GM18520 (cell line): ENCODE results near the gene SUSD2.
"Not testable (repeated sequence)": the region's sequence is repeated elsewhere in the genome, so short reads cannot be mapped to it uniquely, and the experiment has no call there.

Source experiments
- ATAC-seq: cut with Tn5 transposase; IDR thresholded peaks from one replicate; pipeline ENCODE4 v1.9.1; 2021; ENCODE audit not compliant: unreplicated experiment

SUSD2 gene

GRCh38 chr22:24210409-24210808 is 29.1 kb downstream of the SUSD2 start:
- ATAC-seq = not testable (repeated sequence)

DNA sequence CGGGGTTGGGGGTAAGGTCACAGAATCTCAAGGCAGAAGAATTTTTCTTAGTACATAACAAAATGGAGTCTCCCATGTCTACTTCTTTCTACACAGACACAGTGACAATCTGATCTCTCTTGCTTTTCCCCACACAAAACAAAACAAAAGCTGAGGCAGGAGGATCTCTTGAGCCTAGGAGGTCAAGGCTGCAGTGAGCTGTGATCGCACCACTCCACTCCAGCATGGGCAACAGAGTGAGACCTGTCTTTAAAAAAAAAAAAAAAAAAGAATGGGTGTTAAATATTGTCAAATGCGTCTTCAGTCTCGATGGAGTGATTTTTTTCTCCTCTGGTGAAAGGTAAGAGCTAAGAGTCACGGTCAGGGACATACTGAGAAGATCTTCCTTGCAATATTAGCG is 30.4 kb downstream of the SUSD2 start:
- not testable (repeated sequence) for ATAC-seq

DNA sequence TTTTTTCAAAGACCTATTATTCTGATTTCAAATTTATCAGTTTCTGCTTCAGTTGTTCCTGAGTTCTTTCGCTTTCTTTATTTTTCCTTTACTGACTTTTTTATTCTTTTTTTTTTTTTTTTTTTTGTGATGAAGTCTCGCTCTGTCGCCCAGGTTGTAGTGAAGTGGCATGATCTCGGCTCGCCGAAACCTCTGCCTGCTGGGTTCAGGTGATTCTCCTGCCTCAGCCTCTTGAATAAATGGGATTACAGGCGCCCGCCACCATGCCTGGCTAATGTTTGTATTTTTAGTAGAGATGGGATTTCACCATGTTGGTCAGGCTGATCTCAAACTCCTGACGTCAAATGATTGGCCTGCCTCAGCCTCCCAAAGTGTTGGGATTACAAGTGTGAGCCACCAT is 31.8 kb downstream of the SUSD2 start:
- not testable (repeated sequence) for ATAC-seq

DNA sequence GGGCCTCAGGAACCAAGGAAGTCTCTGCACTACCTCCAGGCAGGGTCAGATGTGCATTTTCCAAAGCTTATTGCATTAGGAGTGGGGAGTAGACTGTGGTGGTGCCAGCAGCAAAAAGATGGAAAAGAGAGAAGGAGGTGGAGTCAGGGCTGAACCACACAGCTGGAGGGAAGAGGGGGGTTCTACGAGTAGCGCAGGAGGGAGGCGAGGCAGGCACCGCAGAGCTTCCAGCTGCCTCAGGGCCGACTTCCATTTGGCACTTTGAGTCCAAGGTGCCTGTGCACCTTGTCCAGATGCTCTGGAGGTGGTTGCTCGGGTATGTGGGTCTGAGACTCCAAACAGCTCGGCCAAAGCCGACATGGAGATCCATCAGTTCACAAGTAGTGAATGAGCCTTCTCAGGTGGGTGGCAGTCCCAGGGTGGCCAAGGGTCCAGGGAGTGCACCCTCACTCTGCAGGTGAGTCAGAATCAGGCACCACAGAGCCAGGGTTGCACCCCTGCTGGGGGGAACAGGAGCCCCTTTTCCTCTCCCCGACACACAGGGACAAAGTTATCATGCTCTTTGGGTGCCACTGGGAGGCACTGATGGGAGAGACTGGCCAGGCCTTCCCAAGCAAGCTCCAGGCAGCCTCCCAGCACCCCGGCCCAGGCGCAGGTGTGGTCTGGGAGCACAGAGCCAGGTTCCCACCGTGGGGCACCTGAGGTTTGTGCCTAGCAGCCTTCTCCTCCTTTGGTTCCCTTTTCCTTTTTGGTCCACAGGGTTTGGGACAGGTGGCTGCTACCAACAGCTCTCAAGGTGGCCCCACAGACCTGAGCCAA is 33.4 kb downstream of the SUSD2 start:
- no peak for ATAC-seq

DNA sequence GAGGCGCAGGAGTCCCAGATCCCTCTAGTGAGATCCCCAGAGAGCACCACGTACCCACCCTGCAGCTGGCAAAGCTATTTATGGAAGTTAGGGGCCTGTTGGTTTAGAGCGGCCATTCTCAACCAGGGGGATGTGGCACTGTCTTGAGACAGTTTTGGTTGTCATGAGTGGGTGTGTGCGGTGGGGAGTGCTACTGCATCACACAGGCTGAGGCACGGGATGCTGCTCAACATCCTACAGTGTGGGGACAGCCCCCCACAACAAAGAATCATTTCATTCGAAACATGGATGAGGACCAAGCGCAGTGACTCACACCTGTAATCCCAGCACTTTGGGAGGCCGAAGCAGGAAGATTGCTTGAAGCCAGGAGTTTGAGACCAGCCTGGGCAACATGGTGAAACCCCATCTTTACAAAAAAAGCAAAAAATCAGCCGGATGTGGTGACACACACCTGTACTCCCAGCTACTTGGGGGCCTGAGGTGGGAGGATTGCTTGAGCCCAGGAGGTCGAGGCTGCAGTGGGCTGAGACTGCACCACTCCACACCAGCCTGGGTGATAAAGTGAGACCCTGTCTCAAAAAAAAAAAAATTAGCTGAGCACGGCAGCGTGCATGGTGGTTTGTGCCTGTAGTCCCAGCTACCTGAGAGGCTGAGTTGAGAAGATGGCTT is 35.4 kb downstream of the SUSD2 start:
- no peak for ATAC-seq

GRCh38 chr22:24217384-24217783 is 36.1 kb downstream of the SUSD2 start:
- no peak for ATAC-seq

DNA sequence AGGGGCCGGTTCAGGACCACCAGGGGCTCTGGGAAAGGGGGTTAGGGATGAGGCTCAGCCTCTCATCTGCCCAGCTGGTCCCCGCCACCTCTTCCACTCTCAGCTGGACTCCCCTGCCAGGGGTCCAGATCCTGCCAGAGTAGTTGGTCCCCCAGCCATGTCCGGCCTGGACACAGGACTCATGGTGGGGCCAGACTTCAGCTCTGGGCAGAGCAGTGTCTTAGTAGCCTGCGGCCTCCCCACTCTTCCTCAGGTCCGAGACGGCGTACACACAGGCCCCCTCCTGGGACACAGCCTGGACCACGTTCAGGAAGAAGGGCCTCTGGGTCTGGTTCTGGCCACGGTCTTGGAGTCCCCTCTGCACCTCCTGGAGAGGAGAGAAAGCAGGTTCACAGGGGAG is 38.5 kb downstream of the SUSD2 start:
- ATAC-seq = no peak

DNA sequence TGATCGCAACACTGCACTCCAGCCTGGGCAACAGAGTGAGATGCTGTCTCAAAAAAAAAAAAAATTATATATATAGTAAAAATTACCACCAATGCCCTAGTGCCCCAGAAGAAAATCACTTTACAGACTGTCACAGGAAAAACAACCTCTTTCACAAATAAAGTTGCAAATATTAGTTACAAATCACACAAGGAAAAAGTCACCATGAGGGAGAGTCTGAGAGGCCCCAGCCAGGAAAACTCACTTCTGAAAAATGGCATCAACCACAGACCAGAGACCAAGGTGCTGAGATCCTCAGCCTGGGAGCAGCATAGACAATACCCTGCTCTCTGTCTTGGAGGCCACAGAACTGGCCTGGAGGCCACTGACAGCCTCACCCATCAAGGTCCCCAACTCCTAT is 43.2 kb downstream of the SUSD2 start:
- no peak for ATAC-seq

DNA sequence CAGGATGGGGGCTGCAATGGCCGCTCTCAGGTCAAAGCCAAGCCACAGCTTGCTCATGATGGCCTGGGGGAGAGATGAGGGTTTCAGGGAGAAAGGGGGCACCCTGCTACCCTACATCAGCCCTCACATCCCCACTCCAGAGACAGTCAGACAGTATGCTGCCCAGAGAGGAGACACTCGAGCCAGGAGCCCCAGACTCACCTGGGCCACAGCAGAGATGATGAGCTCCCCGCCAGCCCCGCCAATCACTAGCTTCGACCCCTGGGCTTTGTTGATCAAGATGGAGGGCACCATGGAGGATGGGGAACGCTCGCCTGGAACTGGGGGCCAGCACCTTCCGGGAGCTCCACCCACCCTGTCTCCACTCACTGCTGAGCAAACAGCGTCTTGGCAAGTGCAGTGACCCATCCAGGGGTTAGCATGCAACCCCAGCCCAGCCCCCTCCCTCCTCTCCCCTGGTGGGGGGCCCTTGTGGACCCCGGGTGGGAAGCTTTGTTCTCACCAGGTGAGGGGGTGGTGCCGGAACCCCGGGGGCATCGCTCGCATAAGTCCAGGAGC is 43.8 kb downstream of the SUSD2 start:
- no peak for ATAC-seq

DNA sequence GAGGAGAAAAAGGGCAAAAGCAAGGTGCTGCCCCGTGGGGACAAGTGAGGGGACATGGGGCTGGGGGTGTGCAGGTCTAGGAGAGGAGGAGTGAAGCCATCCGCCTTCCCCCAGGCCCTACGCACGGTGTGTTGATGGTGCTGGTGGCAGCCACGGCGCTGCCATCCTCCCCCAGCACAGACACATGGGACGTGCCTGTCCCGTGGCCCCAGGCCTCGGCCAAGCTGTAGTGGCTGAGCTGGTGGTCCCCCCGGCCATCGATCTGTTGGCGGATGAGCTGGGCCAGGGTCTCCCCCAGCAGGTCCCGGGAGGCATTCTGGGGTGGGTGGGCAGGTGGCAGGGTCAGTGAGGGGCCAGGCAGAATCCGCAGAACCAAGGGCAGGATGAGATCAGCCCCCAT is 44.7 kb downstream of the SUSD2 start:
- no peak for ATAC-seq

DNA sequence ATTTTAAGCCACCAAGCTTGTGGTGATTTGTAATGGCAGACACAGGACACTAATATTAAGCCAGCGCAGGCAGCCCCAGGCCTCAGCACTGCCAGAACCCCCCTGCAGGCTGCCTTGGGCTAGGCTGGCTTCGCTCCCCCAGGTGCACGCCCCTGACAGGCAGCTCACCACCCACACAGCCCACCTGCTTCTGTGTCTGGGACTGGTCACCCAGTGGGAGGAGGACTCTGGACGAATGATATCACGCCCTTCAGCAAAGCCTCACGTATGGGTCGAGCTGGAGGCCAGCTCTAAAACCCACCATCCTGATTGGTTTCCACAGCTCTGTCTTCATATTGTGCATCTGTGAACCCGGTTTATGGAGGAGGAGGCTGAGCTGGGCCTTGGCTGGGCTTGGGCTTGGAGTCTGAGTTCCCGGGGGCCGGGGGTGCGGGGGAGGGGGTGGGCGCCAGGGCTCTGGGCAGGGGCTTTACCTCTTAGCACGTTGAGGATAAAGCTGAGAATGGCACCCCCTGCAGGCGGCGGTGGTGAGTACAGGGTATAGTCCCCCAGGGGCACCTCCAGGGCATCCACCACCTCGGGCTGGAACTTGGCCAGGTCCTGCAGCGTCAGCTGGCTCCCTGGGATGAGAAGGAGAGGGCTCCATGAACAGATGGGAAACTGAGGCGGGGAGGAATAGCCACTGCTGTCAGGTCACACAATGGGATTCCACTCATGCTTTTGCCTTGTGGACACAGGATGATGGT is 49.8 kb downstream of the SUSD2 start:
- no peak for ATAC-seq

DNA sequence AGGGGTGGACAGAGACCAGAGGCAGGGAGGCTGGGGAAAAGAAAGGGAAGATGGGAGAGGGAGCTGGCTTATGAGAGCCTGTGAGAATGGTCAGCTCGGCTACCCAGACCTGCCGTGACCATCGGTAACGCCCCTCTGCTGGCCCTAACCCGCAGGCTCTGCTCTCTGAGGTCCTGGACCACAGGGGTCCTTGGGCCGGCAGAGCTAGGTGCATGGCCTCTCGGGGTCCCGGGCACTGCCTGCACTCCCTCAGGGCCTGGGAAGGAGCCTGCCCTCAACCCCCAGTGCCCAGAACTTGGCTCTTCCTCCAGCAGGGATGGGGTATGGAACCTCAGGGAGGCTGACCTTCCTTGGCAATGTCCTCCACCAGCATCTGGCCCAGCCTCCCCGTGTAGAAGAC is 50.4 kb downstream of the SUSD2 start:
- no peak for ATAC-seq

- no peak for ATAC-seq
These were observed 50.8 kb downstream of the SUSD2 start for GRCh38 chr22:24232124-24232523.

GRCh38 chr22:24232725-24233124 is 51.4 kb downstream of the SUSD2 start:
- ATAC-seq = no peak

DNA sequence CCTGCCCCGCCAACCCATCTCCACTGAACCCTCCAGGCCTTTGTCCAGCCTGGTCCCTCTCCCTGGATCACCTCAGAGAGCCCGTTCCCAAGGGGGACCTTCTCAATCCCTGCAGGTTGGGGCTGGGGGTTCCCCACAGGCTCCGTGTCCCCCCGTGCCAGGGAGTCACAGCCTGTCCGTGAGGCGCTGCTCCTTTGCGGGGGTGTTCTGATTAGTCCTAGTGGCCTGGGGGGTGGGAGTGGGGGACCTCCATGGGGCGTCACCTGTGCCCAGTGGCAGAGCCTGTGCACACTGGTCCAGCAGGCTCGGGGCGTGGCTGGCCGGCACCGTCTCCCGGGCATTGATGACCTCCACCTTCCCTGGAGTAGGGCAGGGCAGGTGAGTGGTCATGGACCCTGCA is 51.9 kb downstream of the SUSD2 start:
- no peak for ATAC-seq

DNA sequence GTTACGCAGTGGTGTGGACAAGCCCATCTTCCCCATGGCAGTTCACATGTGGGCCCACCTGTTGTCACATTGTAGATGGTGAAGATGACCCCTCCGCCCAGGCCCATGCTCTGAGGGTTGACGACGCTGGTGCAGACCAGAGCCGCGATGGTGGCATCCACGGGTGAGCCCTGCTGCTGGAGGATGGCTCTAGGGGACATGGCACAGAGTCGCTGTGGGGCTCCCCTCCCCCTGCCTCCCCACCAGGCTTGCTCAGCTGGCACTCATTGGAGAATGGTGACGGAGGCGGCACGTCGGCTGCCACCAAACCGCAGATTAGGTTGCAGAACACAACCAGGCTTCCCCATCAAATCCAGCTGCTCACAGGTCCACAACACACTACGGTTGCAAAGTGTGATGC is 52.5 kb downstream of the SUSD2 start:
- ATAC-seq = no peak

DNA sequence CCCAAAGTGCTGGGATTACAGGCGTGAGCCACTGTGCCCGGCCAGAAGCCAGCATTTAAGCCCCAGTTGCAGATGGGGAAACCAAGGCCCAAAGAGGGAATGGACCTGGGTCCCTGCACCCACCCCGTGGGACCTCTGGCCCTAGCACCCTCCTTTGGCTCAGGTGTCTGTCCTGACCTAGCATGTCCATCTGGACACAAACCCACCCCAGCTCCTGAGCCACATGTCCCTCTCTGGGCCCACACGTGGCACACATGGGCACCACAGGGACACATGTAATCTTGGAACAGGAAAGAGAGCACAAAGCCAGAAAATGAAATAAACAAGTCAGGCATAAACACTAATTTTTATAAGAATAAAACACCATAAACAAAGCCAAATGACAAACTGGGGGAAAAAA is 54.0 kb downstream of the SUSD2 start:
- ATAC-seq = no peak

- ATAC-seq = no peak
These were observed 55.4 kb downstream of the SUSD2 start for GRCh38 chr22:24236656-24237055.

DNA sequence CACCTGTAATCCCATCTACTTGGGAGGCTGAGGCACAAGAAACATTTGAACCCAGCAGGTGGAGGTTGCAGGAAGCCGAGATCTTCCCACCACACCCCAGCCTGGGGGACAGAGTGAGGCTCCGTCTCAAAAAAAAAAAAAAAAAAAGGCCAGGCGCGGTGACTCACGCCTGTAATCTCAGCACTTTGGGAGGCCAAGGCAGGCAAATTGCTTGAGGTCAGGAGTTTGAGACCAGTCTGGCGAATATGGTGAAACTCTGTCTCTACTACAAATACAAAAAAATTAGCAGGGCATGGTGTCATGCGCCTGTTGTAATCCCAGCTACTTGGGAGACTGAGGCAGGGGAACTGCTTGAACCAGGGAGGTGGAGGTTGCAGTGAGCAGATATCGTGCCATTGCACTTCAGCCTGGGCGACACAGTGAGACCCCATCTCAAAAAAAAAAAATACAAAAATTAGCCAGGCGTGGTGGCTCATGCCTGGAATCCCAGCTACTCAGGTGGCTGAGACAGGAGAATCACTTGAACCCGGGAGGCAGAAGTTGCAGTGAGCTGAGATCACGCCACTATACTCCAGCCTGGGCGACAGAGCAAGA is 56.9 kb downstream of the SUSD2 start:
- not testable (repeated sequence) for ATAC-seq
